Loucy (cell line): ENCODE data around the gene TNNC2.
A peak's percentile ranks its signal among the peaks of the same experiment; 100 is the strongest.

ENCODE experiments used
- H2AFZ ChIP-seq: fragments of 200-600 bp; sonication (generic); 2 replicates; pipeline ENCODE4 v1.6.0; 2016; ENCODE audit warnings: antibody characterized with exemption, mild to moderate bottlenecking, low read length, moderate library complexity
- H3F3A ChIP-seq: fragments of 200-600 bp; 2 replicates; pipeline ENCODE4 v1.6.0; 2016; ENCODE audit warnings: antibody characterized with exemption, low read depth, mild to moderate bottlenecking
- H3K27me3 ChIP-seq: fragments of 200-600 bp; sonication (generic); 2 replicates; pipeline ENCODE4 v1.6.1; 2014; ENCODE audit warnings: low read length, mild to moderate bottlenecking; ENCODE audit not compliant: insufficient read depth, poor library complexity, severe bottlenecking
- H3K36me3 ChIP-seq: fragments of 200-600 bp; sonication (generic); 2 replicates; pipeline ENCODE4 v1.6.1; 2016; ENCODE audit warnings: low read length; ENCODE audit not compliant: insufficient read depth
- H3K4me1 ChIP-seq: fragments of 200-600 bp; sonication (generic); 2 replicates; pipeline ENCODE4 v1.5.1; 2014; ENCODE audit warnings: low read length, mild to moderate bottlenecking; ENCODE audit not compliant: insufficient read depth, poor library complexity, severe bottlenecking
- H3K4me2 ChIP-seq: fragments of 200-600 bp; sonication (generic); 2 replicates; pipeline ENCODE4 v1.6.0; 2014; ENCODE audit warnings: antibody characterized with exemption, low read length, low read depth, mild to moderate bottlenecking; ENCODE audit not compliant: poor library complexity, severe bottlenecking
- H3K4me3 ChIP-seq: fragments of 200-600 bp; sonication (generic); 2 replicates; pipeline ENCODE4 v1.5.1; 2014; ENCODE audit warnings: low read length, mild to moderate bottlenecking, mixed read lengths; ENCODE audit not compliant: poor library complexity, severe bottlenecking
- H3K79me2 ChIP-seq: fragments of 200-600 bp; sonication (generic); 2 replicates; pipeline ENCODE4 v1.6.1; 2014; ENCODE audit warnings: low read length; ENCODE audit not compliant: insufficient read depth
- H3K9ac ChIP-seq: fragments of 200-600 bp; sonication (generic); 2 replicates; pipeline ENCODE4 v1.6.0; 2014; ENCODE audit warnings: mild to moderate bottlenecking, low read depth, low read length, moderate library complexity; ENCODE audit not compliant: poor library complexity, severe bottlenecking
- H3K9me2 ChIP-seq: fragments of 200-600 bp; sonication (generic); replicated peaks from 2 replicates; pipeline ENCODE4 v1.6.1; 2016; ENCODE audit warnings: low read depth, low read length, mixed read lengths
- H3K9me3 ChIP-seq: fragments of 200-600 bp; sonication (generic); 2 replicates; pipeline ENCODE4 v1.6.1; 2014; ENCODE audit warnings: mild to moderate bottlenecking, antibody characterized with exemption, low read length, low read depth; ENCODE audit not compliant: insufficient read depth
- H4K20me1 ChIP-seq: fragments of 200-600 bp; sonication (generic); 2 replicates; pipeline ENCODE4 v1.6.0; 2014; ENCODE audit warnings: antibody characterized with exemption, low read length, mild to moderate bottlenecking; ENCODE audit not compliant: insufficient read depth, poor library complexity, severe bottlenecking
- CTCF ChIP-seq: fragments of 200-600 bp; sonication (generic); conservative IDR thresholded peaks from 2 replicates; pipeline ENCODE4 v1.5.1; 2014; ENCODE audit warnings: mild to moderate bottlenecking, antibody characterized with exemption, low read length
- EZH2phosphoT487 ChIP-seq: fragments of 200-600 bp; IDR thresholded peaks from 2 replicates; pipeline ENCODE4 v1.6.1; 2018; ENCODE audit warnings: antibody characterized with exemption, mild to moderate bottlenecking, moderate library complexity, borderline replicate concordance

TNNC2 gene

DNA sequence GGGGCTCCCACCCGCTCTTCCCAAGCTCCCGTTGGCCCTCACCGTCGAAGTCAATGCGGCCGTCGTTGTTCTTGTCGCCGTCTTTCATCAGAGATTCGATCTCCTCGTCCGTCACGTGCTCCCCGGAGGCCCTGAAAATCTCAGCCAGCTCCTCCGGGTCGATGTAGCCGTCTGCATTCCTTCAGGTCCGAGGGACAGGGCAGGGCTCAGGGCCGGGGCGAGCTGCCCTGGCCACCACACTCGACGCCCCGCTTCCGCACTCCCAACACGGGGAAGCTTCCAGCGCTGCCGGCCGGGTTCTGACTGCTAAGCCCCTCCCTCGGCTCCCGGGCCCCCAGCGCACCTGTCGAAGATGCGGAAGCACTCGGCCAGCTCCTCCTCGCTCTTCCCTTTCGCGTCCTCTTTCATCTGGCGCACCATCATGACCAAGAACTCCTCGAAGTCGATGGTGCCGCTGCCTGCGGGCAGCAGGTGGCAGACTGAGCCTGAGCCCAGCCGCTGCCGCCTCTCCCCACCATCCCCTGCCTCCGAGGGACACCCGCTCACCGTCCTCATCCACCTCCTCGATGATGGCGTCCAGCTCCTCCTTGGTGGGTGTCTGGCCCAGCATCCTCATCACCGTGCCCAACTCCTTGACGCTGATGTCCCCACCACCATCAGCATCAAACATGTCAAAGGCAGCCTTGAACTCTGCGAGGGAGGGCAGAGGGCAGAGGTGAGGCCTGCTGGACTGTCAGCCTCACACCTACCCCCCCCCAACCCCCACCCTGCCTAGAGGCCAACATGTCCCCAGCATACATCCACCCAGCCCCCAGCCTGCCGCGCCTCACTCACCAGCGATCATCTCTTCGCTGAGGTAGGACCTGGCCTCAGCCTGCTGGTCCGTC lies 2.9 kb downstream of the TNNC2 start:
- no peak overlapping the region for H3K4me3 ChIP-seq
- TF ChIP-seq EZH2phosphoT487 (no peak), CTCF (peak; percentile 55)
- H4K20me1 ChIP-seq: no peaks in the 10 kb centered on the region
- H3K9me2 ChIP-seq: no peaks in the 10 kb centered on the region
- no peaks in the 10 kb centered on the region for H3F3A ChIP-seq
- H3K79me2 ChIP-seq: no peaks in the 10 kb centered on the region
- H3K9me3 ChIP-seq: no peaks in the 10 kb centered on the region
- H3K27me3 ChIP-seq: no peaks in the 10 kb centered on the region
- no peaks in the 10 kb centered on the region for H3K36me3 ChIP-seq
- no peak overlapping the region for H2AFZ ChIP-seq
- no peak overlapping the region for H3K9ac ChIP-seq
- no peak overlapping the region for H3K4me2 ChIP-seq
- H3K4me1 ChIP-seq: no peaks in the 10 kb centered on the region

DNA sequence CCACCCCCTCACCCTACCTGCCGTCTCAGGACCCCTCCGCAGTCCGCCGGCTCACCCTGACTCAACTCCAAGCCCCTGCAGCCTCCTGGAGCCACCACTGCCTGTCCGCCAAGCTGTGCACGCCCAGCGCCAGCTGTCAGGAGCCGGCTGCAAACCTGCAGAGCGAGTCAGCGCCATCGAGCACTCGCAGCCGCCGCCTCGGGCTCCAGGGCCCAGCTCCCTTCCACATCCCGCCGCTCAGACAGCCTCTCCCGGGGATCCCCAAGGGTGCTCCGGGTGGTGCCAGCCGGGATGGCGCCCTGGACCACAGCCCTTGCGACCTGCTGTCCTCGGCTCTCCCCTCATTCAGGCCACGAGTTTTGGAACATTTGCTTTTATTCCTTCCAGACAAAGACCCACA lies 4.3 kb downstream of the TNNC2 start:
- H3K79me2 ChIP-seq: no peaks in the 10 kb centered on the region
- no peaks in the 10 kb centered on the region for H3K9me2 ChIP-seq
- no peak overlapping the region for H2AFZ ChIP-seq
- H3K9ac ChIP-seq: no peak overlapping the region
- no peaks in the 10 kb centered on the region for H3K27me3 ChIP-seq
- H3K4me2 ChIP-seq: no peak overlapping the region
- H3K4me3 ChIP-seq: no peak overlapping the region
- H3F3A ChIP-seq: peaks cover under 1% of the 10 kb centered on the region; the same call in 1 of the 2 replicates
- no peaks in the 10 kb centered on the region for H3K36me3 ChIP-seq
- H4K20me1 ChIP-seq: no peaks in the 10 kb centered on the region
- H3K9me3 ChIP-seq: no peaks in the 10 kb centered on the region
- TF ChIP-seq EZH2phosphoT487: no peak
- no peak for TF ChIP-seq CTCF
- no peaks in the 10 kb centered on the region for H3K4me1 ChIP-seq

- H3K9me2 ChIP-seq: no peaks in the 10 kb centered on the region
- no peak overlapping the region for H2AFZ ChIP-seq
- TF ChIP-seq CTCF (no peak), EZH2phosphoT487 (no peak)
- H3K4me1 ChIP-seq: no peaks in the 10 kb centered on the region
- no peaks in the 10 kb centered on the region for H4K20me1 ChIP-seq
- H3K4me2 ChIP-seq: no peak overlapping the region
- H3K9ac ChIP-seq: no peak overlapping the region
- H3K4me3 ChIP-seq: no peak overlapping the region
- H3F3A ChIP-seq: peaks cover 2% of the 10 kb centered on the region; the same call in 1 of the 2 replicates
- no peaks in the 10 kb centered on the region for H3K79me2 ChIP-seq
- no peaks in the 10 kb centered on the region for H3K27me3 ChIP-seq
- peaks cover 3% of the 10 kb centered on the region; the same call in 1 of the 2 replicates for H3K36me3 ChIP-seq
- no peaks in the 10 kb centered on the region for H3K9me3 ChIP-seq
Measured at GRCh38 chr20:45821947-45822346, 5.2 kb downstream of the TNNC2 start.
